ENCODE data around the gene EEF1E1.

GRCh38 chr6:8043221-8043620 is 59.1 kb downstream of the EEF1E1 start:
- TF ChIP-seq CTCF (IDR thresholded peaks at IDR 0.05) (no peak), EZH2 (IDR thresholded peaks at IDR 0.05) (no peak), EZH2phosphoT487 (IDR thresholded peaks at IDR 0.05) (no peak)

All from neural progenitor cell (in vitro differentiated cells).